ENCODE results near the gene PLPP4.

DNA sequence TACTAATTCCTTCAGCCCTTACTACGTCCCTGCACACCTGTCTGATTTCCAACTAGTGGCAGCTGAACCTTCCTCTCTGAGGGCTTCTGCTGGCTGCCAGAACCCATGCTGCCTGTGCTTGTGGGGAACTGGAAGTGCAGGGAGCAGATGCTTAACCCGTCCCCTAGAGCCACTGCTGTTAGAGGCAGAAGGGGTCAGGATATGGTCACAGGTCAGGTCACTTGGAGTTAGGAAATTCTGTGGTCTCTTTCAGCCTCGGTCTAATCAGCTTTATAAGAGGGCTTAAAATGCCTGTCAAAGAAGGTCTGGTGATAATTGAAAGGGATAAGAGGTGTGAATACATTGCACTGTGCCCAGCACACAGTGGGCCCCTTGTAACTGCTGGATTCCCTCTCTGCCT, 82.0 kb downstream of the PLPP4 start:
- TF ChIP-seq, protein P1, sequence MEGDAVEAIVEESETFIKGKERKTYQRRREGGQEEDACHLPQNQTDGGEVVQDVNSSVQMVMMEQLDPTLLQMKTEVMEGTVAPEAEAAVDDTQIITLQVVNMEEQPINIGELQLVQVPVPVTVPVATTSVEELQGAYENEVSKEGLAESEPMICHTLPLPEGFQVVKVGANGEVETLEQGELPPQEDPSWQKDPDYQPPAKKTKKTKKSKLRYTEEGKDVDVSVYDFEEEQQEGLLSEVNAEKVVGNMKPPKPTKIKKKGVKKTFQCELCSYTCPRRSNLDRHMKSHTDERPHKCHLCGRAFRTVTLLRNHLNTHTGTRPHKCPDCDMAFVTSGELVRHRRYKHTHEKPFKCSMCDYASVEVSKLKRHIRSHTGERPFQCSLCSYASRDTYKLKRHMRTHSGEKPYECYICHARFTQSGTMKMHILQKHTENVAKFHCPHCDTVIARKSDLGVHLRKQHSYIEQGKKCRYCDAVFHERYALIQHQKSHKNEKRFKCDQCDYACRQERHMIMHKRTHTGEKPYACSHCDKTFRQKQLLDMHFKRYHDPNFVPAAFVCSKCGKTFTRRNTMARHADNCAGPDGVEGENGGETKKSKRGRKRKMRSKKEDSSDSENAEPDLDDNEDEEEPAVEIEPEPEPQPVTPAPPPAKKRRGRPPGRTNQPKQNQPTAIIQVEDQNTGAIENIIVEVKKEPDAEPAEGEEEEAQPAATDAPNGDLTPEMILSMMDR (IDR thresholded peaks at IDR 0.05; ENCODE audit: poor library complexity, severe bottlenecking) = no peak
- TF ChIP-seq EZH2 (IDR thresholded peaks at IDR 0.05; ENCODE audit: borderline replicate concordance, insufficient read depth, low read length, poor library complexity, severe bottlenecking) = no peak
- TF ChIP-seq, protein P2, sequence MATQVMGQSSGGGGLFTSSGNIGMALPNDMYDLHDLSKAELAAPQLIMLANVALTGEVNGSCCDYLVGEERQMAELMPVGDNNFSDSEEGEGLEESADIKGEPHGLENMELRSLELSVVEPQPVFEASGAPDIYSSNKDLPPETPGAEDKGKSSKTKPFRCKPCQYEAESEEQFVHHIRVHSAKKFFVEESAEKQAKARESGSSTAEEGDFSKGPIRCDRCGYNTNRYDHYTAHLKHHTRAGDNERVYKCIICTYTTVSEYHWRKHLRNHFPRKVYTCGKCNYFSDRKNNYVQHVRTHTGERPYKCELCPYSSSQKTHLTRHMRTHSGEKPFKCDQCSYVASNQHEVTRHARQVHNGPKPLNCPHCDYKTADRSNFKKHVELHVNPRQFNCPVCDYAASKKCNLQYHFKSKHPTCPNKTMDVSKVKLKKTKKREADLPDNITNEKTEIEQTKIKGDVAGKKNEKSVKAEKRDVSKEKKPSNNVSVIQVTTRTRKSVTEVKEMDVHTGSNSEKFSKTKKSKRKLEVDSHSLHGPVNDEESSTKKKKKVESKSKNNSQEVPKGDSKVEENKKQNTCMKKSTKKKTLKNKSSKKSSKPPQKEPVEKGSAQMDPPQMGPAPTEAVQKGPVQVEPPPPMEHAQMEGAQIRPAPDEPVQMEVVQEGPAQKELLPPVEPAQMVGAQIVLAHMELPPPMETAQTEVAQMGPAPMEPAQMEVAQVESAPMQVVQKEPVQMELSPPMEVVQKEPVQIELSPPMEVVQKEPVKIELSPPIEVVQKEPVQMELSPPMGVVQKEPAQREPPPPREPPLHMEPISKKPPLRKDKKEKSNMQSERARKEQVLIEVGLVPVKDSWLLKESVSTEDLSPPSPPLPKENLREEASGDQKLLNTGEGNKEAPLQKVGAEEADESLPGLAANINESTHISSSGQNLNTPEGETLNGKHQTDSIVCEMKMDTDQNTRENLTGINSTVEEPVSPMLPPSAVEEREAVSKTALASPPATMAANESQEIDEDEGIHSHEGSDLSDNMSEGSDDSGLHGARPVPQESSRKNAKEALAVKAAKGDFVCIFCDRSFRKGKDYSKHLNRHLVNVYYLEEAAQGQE (IDR thresholded peaks at IDR 0.05; ENCODE audit: borderline replicate concordance) = no peak
- TF ChIP-seq EP300 (conservative IDR thresholded peaks at IDR 0.05; ENCODE audit: poor library complexity, severe bottlenecking) = no peak
- no peak for TF ChIP-seq SMC3 (conservative IDR thresholded peaks at IDR 0.05; ENCODE audit: poor library complexity)

Data from neural cell (in vitro differentiated cells).